Kidney (tissue), 14 donors: Measurements from ENCODE around the gene PPP6R2. TPM values are rescaled to one million over a fixed set of nuclear protein-coding genes. Genes with fewer than 3 reads are reported as not detected.

Experiments used
- DNase-seq, 5 donors: peaks; one replicate each; pipeline ENCODE4 v3.0.0-alpha.2; 2013 to 2020
- FAIRE-seq: peaks from 2 replicates; lab custom pipeline; 2012; peaks lifted over from hg19 to GRCh38; lab: Jason Lieb, UNC
- H3K27ac ChIP-seq, 2 donors: one replicate each; pipeline ENCODE4 v1.7.0; 2013; ENCODE audit warnings: low read depth in 2 of 2, low read length in 2 of 2, inconsistent platforms in 1 of 2
- H3K27me3 ChIP-seq: one replicate; pipeline ENCODE4 v1.7.1; 2013; ENCODE audit warnings: low read length, inconsistent platforms; ENCODE audit not compliant: control insufficient read depth, insufficient read depth
- H3K36me3 ChIP-seq, 3 donors: one replicate each; pipeline versions ENCODE4 v1.7.0 to v1.7.1; 2013; ENCODE audit warnings: low read length in 3 of 3, control low read depth in 1 of 3, inconsistent platforms in 1 of 3; ENCODE audit not compliant: insufficient read depth in 3 of 3, control insufficient read depth in 2 of 3
- H3K4me1 ChIP-seq, 3 donors: one replicate each; pipeline versions ENCODE4 v1.7.0 to v1.7.1; 2013; ENCODE audit warnings: low read length in 3 of 3, inconsistent platforms in 1 of 3, low read depth in 1 of 3; ENCODE audit not compliant: control insufficient read depth in 2 of 3, insufficient read depth in 2 of 3
- H3K4me3 ChIP-seq, 3 donors: one replicate each; pipeline versions ENCODE4 v1.7.0 to v1.8.1; 2013; ENCODE audit warnings: low read length in 3 of 3, control low read depth in 1 of 3, inconsistent platforms in 1 of 3
- H3K9ac ChIP-seq, 3 donors: one replicate each; pipeline versions ENCODE4 v1.7.0 to v1.7.1; 2013; ENCODE audit warnings: low read length in 3 of 3, control low read depth in 1 of 3, inconsistent platforms in 1 of 3
- H3K9me3 ChIP-seq, 3 donors: one replicate each; pipeline versions ENCODE4 v1.7.0 to v1.7.1; 2013; ENCODE audit warnings: low read length in 3 of 3, control low read depth in 1 of 3, inconsistent platforms in 1 of 3; ENCODE audit not compliant: control insufficient read depth in 2 of 3, insufficient read depth in 1 of 3
- intact Hi-C: fragments of 100-400 bp; cut with DNase I; formaldehyde crosslinking; loops from one replicate; pipeline ENCODE4 v1.11.1; 2022
- polyA plus RNA-seq: library from polyadenylated mRNA; stranded (reverse); fragments of 350-450 nt; fragmentation: Illumina TruSeq; extraction: RNeasy Lipid Tissue Mini Kit (QIAGEN cat#74804); gene quantifications from one replicate; pipeline ENCODE4 v1.2.3, GENCODE V29; 2014; ENCODE audit warnings: low read depth, low replicate concordance; ENCODE audit not compliant: insufficient read depth
- total RNA-seq: library from RNA; stranded (reverse); fragmentation: NEBNext Ultra II Directional; extraction: Animal tissue kit (Norgen Biotek cat#: 25700); gene quantifications from one replicate; pipeline ENCODE4 v1.2.1, GENCODE V29; 2021
- TF ChIP-seq, protein P1 (sequence below): IDR thresholded peaks from 3 replicates; pipeline ENCODE4 v1.5.1; 2012; ENCODE audit warnings: mild to moderate bottlenecking, moderate library complexity, borderline replicate concordance; ENCODE audit not compliant: insufficient read depth; ENCODE audit errors: extremely low read depth
- donor health status: control.
- donor health status: control.
- donor health status: control.
- donor health status: control.
- donor health status: control.
- donor health status: DM: yes; HTN: yes; CAD: no.
- donor health status: Normal renal cell carcinoma (clear cell type).

PPP6R2 gene
- total and polyA plus RNA-seq, 2 donors from 2014 or later: 39.4 to 53.8 TPM

DNA sequence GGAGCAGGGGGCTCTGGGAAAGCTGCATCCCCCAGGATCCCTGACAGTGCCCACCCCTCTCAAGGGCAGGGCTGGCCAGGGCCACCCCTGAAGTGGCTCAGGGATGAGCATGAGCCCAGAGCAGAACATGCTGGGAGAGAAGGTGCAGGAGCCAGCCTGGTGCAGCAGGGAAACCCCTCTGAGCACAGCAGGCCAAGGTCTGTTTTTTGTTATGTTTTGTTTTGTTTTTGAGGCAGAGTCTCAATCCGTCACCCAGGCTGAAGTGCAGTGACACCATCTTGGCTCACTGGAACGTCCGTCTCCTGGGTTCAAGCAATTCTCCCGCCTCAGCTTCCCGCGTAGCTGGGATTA, 132.5 kb downstream of the PPP6R2 start:
- Histone ChIP-seq H3K36me3 (no peaks in the 10 kb centered on the region), H3K9ac (no peak overlapping the region), H3K4me3 (peak overlapping the region in 1 of 3 donors; percentile 60), H3K9me3 (no peaks in the 10 kb centered on the region), H3K27me3 (peaks cover 8% of the 10 kb centered on the region), H3K4me1 (peaks cover 0 to 26% (median 17%) of the 10 kb centered on the region in 3 donors), H3K27ac (no peak overlapping the region)
- DNase-seq (no peak), FAIRE-seq (no peak)
- intact Hi-C loops: no loop called here
- TF ChIP-seq, protein P1, sequence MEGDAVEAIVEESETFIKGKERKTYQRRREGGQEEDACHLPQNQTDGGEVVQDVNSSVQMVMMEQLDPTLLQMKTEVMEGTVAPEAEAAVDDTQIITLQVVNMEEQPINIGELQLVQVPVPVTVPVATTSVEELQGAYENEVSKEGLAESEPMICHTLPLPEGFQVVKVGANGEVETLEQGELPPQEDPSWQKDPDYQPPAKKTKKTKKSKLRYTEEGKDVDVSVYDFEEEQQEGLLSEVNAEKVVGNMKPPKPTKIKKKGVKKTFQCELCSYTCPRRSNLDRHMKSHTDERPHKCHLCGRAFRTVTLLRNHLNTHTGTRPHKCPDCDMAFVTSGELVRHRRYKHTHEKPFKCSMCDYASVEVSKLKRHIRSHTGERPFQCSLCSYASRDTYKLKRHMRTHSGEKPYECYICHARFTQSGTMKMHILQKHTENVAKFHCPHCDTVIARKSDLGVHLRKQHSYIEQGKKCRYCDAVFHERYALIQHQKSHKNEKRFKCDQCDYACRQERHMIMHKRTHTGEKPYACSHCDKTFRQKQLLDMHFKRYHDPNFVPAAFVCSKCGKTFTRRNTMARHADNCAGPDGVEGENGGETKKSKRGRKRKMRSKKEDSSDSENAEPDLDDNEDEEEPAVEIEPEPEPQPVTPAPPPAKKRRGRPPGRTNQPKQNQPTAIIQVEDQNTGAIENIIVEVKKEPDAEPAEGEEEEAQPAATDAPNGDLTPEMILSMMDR: no peak

DNA sequence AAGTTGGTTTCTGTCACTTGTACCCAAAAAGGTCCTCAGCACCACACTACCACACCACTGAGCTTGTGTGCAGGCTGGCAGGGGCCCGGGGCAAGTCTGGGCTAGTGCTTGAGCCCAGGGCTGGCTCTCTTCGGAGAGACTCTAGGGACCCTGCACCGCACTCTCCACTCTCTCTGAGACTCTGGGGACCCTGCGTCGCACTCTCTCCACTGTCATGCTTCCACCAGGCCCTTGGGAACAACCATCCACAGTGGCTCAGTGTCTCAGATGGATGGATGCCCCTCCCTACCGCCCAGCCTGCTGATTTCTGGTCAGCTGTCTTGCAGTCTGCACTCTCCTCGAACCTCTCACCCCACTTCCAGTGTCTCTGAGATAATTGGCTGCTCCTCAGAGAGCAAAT, 133.7 kb downstream of the PPP6R2 start:
- TF ChIP-seq, protein P1: no peak
- H3K9me3 ChIP-seq: no peaks in the 10 kb centered on the region
- peaks cover 8% of the 10 kb centered on the region for H3K27me3 ChIP-seq
- intact Hi-C loops: no loop called here
- H3K36me3 ChIP-seq: no peaks in the 10 kb centered on the region
- no peak overlapping the region for H3K27ac ChIP-seq
- no peak overlapping the region for H3K9ac ChIP-seq
- FAIRE-seq (no peak), DNase-seq (peak in 1 of 5 donors; percentile 51)
- H3K4me3 ChIP-seq: no peak overlapping the region
- H3K4me1 ChIP-seq: peaks cover 0 to 20% (median 14%) of the 10 kb centered on the region in 3 donors

DNA sequence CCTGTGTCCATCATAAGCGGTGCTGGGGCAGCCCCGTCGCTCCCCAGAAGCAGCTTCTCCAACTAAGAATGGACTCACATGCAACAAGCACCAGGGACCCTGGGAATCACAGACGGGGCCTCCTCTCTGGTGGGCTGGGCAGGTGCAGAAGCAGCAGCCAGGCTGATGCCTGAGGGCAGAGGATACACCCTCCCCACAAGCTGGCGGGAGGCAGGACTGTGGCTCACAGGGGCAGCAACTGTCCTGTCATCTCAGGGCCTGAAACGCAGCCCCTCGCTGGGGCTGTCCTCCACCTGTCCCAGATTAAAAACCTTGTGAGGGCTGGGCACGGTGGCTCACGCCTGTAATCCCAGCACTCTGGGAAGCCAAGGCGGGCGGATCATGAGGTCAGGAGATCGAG, 134.8 kb downstream of the PPP6R2 start:
- FAIRE-seq: no peak

More for the DNA sequence above, 134.8 kb downstream of the PPP6R2 start:
- TF ChIP-seq, protein P1: no peak
- no peak overlapping the region for H3K4me3 ChIP-seq
- H3K36me3 ChIP-seq: no peaks in the 10 kb centered on the region
- intact Hi-C loops: no loop called here
- H3K9ac ChIP-seq: no peak overlapping the region
- no peak for DNase-seq
- H3K9me3 ChIP-seq: no peaks in the 10 kb centered on the region
- no peak overlapping the region for H3K27ac ChIP-seq
- peaks cover 8% of the 10 kb centered on the region for H3K27me3 ChIP-seq
- H3K4me1 ChIP-seq: peaks cover 0 to 16% (median 9%) of the 10 kb centered on the region in 3 donors
